ENCODE measurements around the gene SHROOM1.
"Not testable (repeated sequence)": the region's sequence is repeated elsewhere in the genome, so short reads cannot be mapped to it uniquely, and the experiment has no call there.

The SHROOM1 gene

GRCh38 chr5:132807163-132807838 is 23.1 kb downstream of the SHROOM1 start:
- no peak for DNase-seq (ENCODE audit: low read depth)

GRCh38 chr5:132806804-132807162 is 23.7 kb downstream of the SHROOM1 start:
- DNase-seq (ENCODE audit: low read depth) = not testable (repeated sequence)

GRCh38 chr5:132805872-132806271 is 24.6 kb downstream of the SHROOM1 start:
- not testable (repeated sequence) for DNase-seq (ENCODE audit: low read depth)

GRCh38 chr5:132804219-132804618 is 26.2 kb downstream of the SHROOM1 start:
- DNase-seq (ENCODE audit: low read depth) = not testable (repeated sequence)

- not testable (repeated sequence) for DNase-seq (ENCODE audit: low read depth)
Measured at GRCh38 chr5:132802685-132803066, 27.8 kb downstream of the SHROOM1 start.

GRCh38 chr5:132802044-132802684 is 28.3 kb downstream of the SHROOM1 start:
- no peak for DNase-seq (ENCODE audit: low read depth)

- no peak for DNase-seq (ENCODE audit: low read depth)
Measured at GRCh38 chr5:132800545-132800944, 29.9 kb downstream of the SHROOM1 start.

GRCh38 chr5:132799392-132799791 is 31.1 kb downstream of the SHROOM1 start:
- DNase-seq (ENCODE audit: low read depth) = no peak

- DNase-seq (ENCODE audit: low read depth) = no peak
Measured at GRCh38 chr5:132797651-132798050, 32.8 kb downstream of the SHROOM1 start.

GRCh38 chr5:132791026-132791425 is 39.4 kb downstream of the SHROOM1 start:
- no peak for DNase-seq (ENCODE audit: low read depth)

GRCh38 chr5:132790201-132790865 is 40.1 kb downstream of the SHROOM1 start:
- DNase-seq (ENCODE audit: low read depth) = no peak

GRCh38 chr5:132788990-132789886 is 41.2 kb downstream of the SHROOM1 start:
- no peak for DNase-seq (ENCODE audit: low read depth)

- no peak for DNase-seq (ENCODE audit: low read depth)
Measured at GRCh38 chr5:132788508-132788907, 41.9 kb downstream of the SHROOM1 start.

GRCh38 chr5:132787076-132787475 is 43.4 kb downstream of the SHROOM1 start:
- DNase-seq (ENCODE audit: low read depth) = no peak

GRCh38 chr5:132785864-132786263 is 44.6 kb downstream of the SHROOM1 start:
- DNase-seq (ENCODE audit: low read depth) = no peak

- no peak for DNase-seq (ENCODE audit: low read depth)
Measured at GRCh38 chr5:132785365-132785764, 45.1 kb downstream of the SHROOM1 start.

GRCh38 chr5:132782101-132782500 is 48.3 kb downstream of the SHROOM1 start:
- peak; percentile 31 for DNase-seq (ENCODE audit: low read depth)

- DNase-seq (ENCODE audit: low read depth) = no peak
Measured at GRCh38 chr5:132781029-132781428, 49.4 kb downstream of the SHROOM1 start.

- DNase-seq (ENCODE audit: low read depth) = no peak
Measured at GRCh38 chr5:132780577-132780976, 49.9 kb downstream of the SHROOM1 start.

- no peak for DNase-seq (ENCODE audit: low read depth)
Measured at GRCh38 chr5:132779961-132780360, 50.5 kb downstream of the SHROOM1 start.

GRCh38 chr5:132778856-132779255 is 51.6 kb downstream of the SHROOM1 start:
- no peak for DNase-seq (ENCODE audit: low read depth)

GRCh38 chr5:132778129-132778528 is 52.3 kb downstream of the SHROOM1 start:
- no peak for DNase-seq (ENCODE audit: low read depth)

Data from non-pigmented ciliary epithelial cell (primary cell).